Tibial artery (tissue), 4 donors: Measurements from ENCODE around the gene TRAPPC10.
A peak's percentile ranks its signal among the peaks of the same experiment; 100 is the strongest.
"Not testable (repeated sequence)": the region's sequence is repeated elsewhere in the genome, so short reads cannot be mapped to it uniquely, and the experiment has no call there.

ENCODE experiments used
- DNase-seq, 2 donors: peaks; one replicate each; pipeline ENCODE4 v3.0.0-alpha.2; 2019
- H3K27ac ChIP-seq, 2 donors: fragments of 200-600 bp; sonication (generic) in 1 of 2; 1 replicate in 1 of 2; 2 replicates in 1 of 2; pipeline ENCODE4 v1.5.1; 2018 to 2019; ENCODE audit warnings: mild to moderate bottlenecking in 1 of 2
- H3K27me3 ChIP-seq, 2 donors: fragments of 200-600 bp; sonication (generic) in 1 of 2; one replicate each; pipeline versions ENCODE4 v1.5.1 to v1.6.0; 2016 to 2019
- H3K36me3 ChIP-seq, 3 donors: fragments of 200-600 bp; sonication (generic) in 2 of 3; one replicate each; pipeline ENCODE4 v1.5.1; 2016 to 2019; ENCODE audit warnings: mild to moderate bottlenecking in 2 of 3
- H3K4me1 ChIP-seq, 4 donors: fragments of 200-600 bp; sonication (generic) in 2 of 4; 1 replicate in 3 of 4; 2 replicates in 1 of 4; pipeline ENCODE4 v1.5.1; 2016 to 2019
- H3K4me3 ChIP-seq, 2 donors: fragments of 200-600 bp; sonication (generic) in 1 of 2; 1 replicate in 1 of 2; 2 replicates in 1 of 2; pipeline ENCODE4 v1.5.1; 2018 to 2019; ENCODE audit warnings: mild to moderate bottlenecking in 2 of 2
- H3K9me3 ChIP-seq, 3 donors: fragments of 200-600 bp; sonication (generic) in 1 of 3; one replicate each; pipeline ENCODE4 v1.5.1; 2016 to 2019
- intact Hi-C: fragments of 100-400 bp; cut with DNase I; formaldehyde crosslinking; loops from one replicate; pipeline ENCODE4 v1.15.0; 2023; ENCODE audit warnings: low total_unique reads

Gene TRAPPC10

DNA sequence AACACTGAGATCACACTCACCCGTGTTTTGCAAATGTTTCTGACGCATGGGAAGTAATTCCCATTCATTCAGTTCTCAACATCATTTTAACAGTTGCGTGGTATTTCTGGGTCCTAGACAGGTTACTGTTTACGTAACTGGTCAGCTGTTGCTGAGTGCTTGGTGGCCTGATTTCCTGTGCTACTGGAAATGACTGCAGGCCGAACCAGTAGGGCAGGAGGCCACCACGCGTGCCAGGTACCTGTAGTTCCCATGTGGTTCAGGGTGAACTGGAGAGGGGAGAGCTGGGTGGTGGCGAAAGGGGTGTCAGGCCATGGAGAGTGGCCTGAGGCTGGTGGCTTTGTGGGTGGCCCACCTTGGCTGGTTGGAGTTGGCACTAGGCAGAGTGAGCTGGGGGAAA, 122.6 kb downstream of the TRAPPC10 start:
- not testable (repeated sequence) for H3K9me3 ChIP-seq

DNA sequence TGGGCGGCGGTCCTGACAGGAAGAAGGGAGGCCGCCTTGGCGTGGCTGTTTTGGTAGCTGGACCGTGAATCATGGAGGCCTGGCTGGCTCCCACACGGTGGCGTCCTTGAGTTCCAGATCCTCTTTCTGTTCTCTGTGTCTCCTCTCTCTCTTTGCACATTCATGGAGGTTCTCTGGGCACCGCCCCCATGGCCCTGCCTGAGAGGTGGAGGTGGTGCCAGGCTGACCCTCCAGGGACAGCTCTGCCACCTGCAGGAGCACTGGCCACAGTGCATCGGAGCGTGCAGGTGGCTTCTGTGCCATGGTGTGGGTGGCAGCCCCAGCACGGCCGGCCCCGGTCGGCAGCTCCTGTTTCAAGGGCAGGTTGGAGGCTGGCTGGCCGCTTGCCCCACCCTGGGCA, 125.9 kb downstream of the TRAPPC10 start:
- H3K4me1 ChIP-seq, H3K9me3 ChIP-seq, intact Hi-C loops, H3K36me3 ChIP-seq, H3K27me3 ChIP-seq, H3K4me3 ChIP-seq, H3K27ac ChIP-seq: not testable (repeated sequence)
- DNase-seq: peak in 1 of 2 donors; percentile 21

More for the DNA sequence above, 122.6 kb downstream of the TRAPPC10 start:
- intact Hi-C loops, DNase-seq, H3K4me3 ChIP-seq, H3K27ac ChIP-seq, H3K4me1 ChIP-seq, H3K27me3 ChIP-seq, H3K36me3 ChIP-seq: not testable (repeated sequence)

DNA sequence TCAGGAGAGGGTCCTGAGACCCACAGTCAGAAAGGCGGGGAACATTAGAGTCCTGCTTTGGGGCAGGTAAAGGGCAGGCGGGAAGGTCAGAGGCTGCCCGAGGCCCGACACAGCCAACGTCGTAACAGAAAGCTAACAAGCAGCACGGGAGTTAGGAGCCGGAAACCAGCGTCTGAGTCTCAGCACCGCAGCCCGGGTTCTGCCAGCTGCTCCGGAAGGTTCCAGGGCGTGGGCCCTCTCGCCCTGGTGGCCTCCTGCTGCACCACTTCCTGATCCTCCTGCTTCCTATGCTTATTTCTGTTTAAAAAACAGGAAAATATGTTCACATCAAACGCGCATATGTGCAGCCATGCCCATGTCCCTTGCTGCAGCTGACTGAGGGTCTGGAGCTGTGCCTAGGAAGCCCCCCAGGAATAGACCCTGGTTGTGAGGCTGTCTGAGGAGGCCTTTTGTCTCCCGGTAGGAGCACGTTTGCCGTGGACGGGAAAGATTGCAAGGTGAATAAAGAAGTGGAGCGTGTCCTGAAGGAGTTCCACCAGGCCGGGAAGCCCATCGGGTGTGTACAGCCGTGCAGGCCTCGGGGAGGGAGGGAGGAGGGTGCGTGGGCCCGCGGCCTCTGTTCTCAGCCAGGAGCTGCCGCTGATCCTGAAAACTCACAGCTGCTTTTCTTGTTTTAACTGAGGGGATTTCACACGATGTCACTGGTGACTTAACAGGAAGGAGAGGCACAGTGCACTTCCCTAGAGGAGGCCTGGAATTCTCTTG, 127.9 kb downstream of the TRAPPC10 start:
- H3K36me3 ChIP-seq, H3K4me3 ChIP-seq, H3K27ac ChIP-seq, DNase-seq, H3K4me1 ChIP-seq, intact Hi-C loops, H3K27me3 ChIP-seq, H3K9me3 ChIP-seq: not testable (repeated sequence)

DNA sequence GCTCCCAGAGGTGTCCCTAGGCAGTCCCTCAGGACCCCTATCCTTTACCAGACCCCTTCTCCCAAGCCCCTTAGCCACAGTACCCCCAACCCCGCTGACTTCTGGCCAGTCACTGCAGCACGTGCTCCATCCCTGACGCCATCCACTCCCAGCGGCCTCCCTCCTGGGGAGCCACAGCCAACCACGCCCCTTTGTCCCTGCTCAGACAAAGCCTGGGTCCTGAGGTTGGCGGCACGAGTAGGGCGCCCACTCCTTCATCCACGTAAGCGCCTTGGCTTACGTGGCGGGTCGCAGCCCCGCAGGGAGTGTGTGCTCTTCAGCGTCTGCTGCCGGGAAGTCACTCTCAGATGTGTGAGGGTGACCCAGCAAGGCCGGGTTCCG, 128.4 kb downstream of the TRAPPC10 start:
- H3K9me3 ChIP-seq, H3K27me3 ChIP-seq, H3K4me3 ChIP-seq, H3K4me1 ChIP-seq, intact Hi-C loops, H3K36me3 ChIP-seq, H3K27ac ChIP-seq, DNase-seq: not testable (repeated sequence)

DNA sequence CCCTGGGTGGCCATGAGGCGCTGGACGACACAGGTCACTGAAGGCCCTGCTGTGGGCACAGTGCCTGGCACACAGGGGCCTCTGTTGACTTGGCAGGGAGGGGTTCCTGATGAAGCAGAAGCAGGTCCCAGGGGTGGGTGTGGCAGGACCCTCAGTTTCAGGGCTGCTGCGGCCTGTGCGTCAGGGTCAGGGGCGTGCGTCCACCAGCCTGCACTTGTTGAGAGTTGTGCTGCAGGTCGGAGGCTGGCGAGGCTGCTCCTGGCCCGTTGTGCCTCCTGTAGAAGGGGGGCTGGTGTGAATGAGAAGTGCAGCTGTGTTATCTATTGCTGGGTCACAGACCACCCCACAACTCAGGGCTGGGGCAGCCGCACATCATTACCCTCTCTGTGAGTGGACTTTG, 130.4 kb downstream of the TRAPPC10 start:
- H3K4me1 ChIP-seq, H3K36me3 ChIP-seq, H3K27me3 ChIP-seq, H3K9me3 ChIP-seq, intact Hi-C loops, H3K27ac ChIP-seq, H3K4me3 ChIP-seq: not testable (repeated sequence)
- DNase-seq: peak in 1 of 2 donors; percentile 3

DNA sequence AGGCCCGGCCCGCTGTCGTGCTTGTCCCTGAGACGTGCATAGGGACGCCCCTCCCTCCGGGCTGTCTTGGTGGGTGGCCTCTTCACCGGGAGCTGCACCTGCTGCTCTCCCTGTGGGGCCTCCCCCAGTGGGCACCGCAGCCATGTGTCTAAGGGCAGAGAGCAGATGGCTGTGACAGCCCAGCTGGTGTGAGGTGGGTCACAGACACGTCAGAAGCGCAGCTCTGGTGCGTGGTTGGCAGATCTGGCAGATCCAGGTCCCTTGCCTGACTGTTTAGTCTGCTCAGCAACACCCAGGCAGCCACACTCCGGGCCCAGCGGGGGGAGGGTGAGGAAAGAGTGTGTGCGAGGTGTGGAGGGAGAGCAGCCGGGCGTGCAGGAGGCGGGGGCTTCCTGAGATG, 131.3 kb downstream of the TRAPPC10 start:
- H3K27ac ChIP-seq, DNase-seq, H3K9me3 ChIP-seq, H3K4me3 ChIP-seq, H3K36me3 ChIP-seq, H3K27me3 ChIP-seq, H3K4me1 ChIP-seq, intact Hi-C loops: not testable (repeated sequence)

DNA sequence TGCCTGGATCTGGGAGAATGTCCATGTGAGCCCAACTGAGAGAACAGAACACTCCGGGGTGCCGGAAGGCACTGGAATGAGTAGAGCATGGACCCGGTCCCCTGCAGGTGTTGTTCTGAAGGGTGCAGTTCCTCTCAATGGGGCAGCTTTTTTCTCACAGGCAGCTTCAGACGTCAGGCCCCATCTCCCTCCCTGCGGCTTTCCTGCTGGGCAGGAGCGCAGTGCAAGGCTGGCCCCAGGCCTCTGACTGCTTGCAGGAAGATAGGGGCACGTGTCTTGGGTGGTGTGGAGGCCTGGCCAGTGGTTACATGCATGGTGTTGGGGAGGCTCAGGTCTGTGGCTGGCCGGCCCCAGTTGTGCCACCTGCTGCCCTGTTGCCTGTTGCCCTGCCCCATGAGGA, 131.9 kb downstream of the TRAPPC10 start:
- H3K36me3 ChIP-seq, H3K27me3 ChIP-seq, intact Hi-C loops, H3K4me3 ChIP-seq, H3K4me1 ChIP-seq, H3K27ac ChIP-seq, H3K9me3 ChIP-seq: not testable (repeated sequence)
- DNase-seq: peak in 1 of 2 donors; percentile 32

DNA sequence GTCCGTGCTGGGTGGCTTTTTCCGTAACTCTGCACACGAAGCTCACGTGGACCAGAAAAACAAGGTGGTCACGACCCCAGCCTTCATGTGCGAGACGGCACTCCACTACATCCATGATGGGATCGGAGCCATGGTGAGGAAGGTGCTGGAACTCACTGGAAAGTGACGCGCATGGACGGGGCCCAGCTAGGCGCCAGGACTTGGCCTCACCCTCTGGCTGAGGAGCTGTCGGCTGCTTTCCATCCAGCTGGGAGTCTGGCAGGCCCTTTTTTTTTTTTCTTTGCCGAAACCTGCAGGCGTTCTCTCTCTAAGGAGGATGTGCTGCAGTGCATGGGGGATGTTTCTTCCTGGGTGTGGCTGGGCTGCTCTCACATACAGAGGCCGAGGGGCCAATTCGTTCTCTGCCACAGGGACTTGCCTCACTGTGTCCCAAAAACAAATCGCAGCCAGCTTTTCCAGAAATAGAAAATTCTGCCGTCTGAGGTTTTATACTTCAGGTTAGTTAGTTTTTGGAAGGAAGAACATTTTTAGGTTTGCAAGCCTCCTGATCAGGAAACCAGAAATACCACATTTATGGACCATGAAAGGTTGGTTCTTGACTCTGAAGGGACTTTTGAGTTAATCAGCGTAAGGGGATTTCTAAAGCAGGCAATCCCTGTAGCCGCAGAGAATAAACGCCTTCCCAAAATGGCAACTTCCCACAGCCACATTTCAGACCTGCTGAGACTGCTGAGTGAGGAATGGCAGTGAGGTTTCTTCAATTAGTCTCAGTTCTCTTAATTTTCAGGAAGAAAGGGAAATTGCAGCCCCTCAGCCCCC, 132.9 kb downstream of the TRAPPC10 start:
- H3K9me3 ChIP-seq, H3K27ac ChIP-seq, H3K36me3 ChIP-seq, H3K27me3 ChIP-seq, H3K4me1 ChIP-seq, H3K4me3 ChIP-seq, DNase-seq, intact Hi-C loops: not testable (repeated sequence)

DNA sequence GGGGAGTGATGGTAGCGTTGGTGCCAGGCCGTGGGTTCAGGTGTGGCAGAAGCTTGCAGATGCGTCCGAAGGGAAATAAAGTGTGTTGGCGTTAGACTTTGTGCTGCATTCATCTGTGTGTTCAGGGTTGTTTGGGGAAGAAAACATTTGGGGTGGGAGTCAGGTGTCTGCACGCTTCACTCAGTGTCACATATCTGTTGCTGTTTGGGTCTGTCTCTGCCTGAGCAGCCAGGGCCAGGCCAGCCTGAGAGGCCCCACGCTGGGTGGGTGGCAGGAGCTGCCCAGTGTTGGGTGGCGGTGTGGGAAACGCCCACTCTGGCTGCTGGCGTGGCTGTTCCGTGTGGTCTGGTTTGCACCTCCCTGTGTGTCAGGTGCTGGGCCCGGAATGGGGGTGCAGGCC, 133.5 kb downstream of the TRAPPC10 start:
- DNase-seq, H3K4me1 ChIP-seq, H3K9me3 ChIP-seq, H3K4me3 ChIP-seq, H3K36me3 ChIP-seq, intact Hi-C loops, H3K27ac ChIP-seq, H3K27me3 ChIP-seq: not testable (repeated sequence)

DNA sequence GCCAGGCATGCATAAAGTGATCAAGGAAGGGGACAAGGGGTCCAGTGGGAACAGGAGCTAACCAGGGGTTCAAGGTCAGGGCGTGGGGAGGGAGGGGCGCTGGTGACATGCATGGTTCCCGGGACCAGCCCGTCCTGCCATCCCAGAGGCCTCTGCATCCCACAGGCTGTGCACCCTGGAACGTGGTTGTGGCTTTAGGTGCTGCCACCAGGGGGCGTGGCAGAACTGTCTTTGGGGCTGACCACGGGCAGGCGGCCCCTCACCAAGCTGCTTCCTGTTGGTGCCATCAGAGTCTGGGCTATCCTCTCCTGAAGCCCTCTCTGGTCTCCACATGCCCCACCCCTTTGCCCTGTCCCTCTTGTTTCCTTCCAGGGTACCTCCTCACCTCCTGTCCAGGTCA, 135.0 kb downstream of the TRAPPC10 start:
- intact Hi-C loops, DNase-seq, H3K4me3 ChIP-seq, H3K27ac ChIP-seq, H3K4me1 ChIP-seq, H3K27me3 ChIP-seq, H3K36me3 ChIP-seq, H3K9me3 ChIP-seq: not testable (repeated sequence)

DNA sequence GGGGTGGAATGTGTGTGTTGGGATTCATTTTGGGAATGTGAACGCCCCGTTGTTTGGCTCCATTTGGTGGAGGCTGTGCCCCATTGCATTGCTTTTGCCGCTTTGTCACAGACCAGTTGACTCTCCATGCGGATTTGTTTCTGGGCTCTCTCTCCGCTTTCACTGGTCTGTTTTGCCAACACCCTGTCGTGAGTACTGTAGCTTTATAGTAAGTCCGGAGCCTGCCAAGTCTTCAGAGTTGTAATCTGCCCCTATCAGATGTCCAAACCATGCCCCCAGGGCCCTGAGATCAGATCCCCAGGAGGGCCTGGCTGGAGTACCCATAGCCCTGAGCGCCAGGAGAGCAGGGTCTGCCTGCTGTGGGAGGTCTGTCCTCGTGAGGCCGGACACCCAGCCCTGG, 138.1 kb downstream of the TRAPPC10 start:
- H3K4me1 ChIP-seq, H3K4me3 ChIP-seq, H3K27me3 ChIP-seq, DNase-seq, H3K36me3 ChIP-seq, intact Hi-C loops, H3K9me3 ChIP-seq, H3K27ac ChIP-seq: not testable (repeated sequence)

DNA sequence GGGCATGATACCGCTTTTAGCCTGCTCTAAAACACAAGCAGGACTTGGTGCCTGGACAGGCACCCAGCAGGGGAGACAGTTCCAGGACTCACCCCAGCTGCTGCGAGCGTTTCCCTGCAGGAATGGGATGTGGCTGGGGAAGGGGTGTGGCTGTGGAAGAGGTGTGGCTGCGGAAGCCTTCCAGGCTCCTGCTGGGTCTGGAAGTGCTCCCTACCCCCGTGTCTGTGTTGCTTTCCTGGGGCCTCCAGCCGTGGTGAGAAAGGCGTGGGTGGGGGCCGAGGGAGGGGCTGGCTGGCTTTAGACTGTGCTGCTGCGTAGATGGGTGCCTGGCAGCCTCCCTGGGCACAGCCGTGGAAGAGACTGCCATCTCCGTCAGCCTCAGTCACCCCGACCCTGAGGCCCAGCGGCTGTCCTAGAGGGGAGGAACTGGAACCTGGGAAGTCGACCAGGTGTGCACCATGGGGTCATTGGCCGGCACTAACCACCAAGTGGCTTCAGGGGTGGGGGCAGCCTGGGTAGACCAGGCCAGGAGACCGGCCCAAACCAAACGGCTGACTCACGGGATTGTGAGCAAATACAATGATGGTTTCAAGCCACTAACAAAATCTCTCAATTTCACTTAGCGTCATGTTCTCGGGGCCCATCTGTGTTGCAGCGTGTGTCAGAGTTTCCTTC, 141.2 kb downstream of the TRAPPC10 start:
- intact Hi-C loops, H3K27ac ChIP-seq, H3K9me3 ChIP-seq, H3K4me1 ChIP-seq, H3K36me3 ChIP-seq, H3K27me3 ChIP-seq, DNase-seq, H3K4me3 ChIP-seq: not testable (repeated sequence)

DNA sequence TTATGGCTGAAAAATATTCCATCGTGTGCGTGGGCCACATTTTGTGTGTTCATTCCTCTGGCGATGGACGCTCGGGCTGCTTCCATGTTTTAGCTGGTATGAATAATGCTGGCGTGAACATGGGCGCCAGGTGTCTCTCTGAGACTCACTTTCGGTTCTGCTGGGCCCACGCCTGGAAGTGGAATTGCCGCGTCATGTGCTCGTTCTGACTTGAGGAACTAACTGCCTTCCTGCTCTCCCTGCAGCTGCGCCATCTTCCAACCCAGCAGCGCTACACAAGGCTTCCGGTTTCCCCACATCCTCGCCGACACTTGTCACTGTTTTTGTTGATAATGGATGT, 141.8 kb downstream of the TRAPPC10 start:
- H3K36me3 ChIP-seq, H3K27ac ChIP-seq, H3K4me3 ChIP-seq, H3K4me1 ChIP-seq, intact Hi-C loops, H3K9me3 ChIP-seq, H3K27me3 ChIP-seq: not testable (repeated sequence)
- DNase-seq: peak in 1 of 2 donors; percentile 18

DNA sequence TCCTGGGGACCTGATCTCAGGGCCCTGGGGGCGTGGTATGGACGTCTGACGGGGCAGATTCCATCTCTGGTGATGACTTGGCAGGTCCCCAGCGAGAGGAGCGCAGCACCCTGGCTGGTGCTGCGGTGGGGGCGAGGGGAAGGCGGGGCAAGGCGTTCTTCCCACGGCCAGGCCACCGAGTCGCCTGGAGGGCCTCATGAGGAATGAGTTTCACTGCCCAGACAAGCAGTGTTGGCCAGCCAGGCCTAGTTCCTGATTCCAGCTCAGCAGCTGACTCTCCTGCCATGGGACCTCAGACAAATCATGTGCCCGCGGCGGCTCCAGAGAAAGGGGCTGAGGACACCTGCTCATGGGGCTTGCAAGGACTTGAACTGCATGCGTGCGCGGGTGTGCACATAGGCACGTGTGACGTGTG, 142.7 kb downstream of the TRAPPC10 start:
- intact Hi-C loops, DNase-seq, H3K27ac ChIP-seq, H3K4me1 ChIP-seq, H3K36me3 ChIP-seq, H3K27me3 ChIP-seq, H3K4me3 ChIP-seq, H3K9me3 ChIP-seq: not testable (repeated sequence)
